GM21723 (cell line): ENCODE measurements around the gene GSDME.

Experiments
- ATAC-seq: cut with Tn5 transposase; IDR thresholded peaks from one replicate; pipeline ENCODE4 v1.9.1; 2021; ENCODE audit warnings: mild to moderate bottlenecking, moderate library complexity; ENCODE audit not compliant: unreplicated experiment

Gene GSDME

DNA sequence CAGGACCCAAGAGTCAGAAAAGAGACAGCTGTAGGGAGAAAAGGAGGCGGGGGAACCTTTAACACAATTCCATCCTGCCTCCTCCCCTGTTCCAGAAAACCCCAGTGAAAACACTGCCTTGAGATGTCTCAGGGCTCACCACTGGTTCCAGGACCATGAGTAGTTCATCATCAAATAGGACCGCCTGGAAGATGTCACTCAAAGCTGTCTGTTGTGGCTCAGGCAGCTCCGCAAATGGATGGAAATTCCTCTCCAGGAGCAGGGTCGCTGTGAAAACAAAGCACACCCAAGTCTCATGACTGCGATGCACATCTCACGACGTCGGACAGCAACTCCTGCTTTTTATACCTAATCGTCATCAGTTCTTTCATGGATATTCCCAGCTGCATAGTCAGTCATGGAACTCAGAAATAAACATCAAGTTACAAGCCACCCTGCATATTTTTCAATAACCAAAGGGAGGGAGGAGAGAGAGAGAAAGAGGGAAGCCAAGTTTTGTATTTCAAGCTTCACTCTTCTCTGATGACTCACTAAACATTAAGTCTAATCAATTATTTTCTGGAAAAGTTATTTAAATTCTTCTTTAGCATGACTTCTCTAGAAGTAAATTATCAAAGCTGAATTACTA lies 49.2 kb downstream of the GSDME start:
- no peak for ATAC-seq

DNA sequence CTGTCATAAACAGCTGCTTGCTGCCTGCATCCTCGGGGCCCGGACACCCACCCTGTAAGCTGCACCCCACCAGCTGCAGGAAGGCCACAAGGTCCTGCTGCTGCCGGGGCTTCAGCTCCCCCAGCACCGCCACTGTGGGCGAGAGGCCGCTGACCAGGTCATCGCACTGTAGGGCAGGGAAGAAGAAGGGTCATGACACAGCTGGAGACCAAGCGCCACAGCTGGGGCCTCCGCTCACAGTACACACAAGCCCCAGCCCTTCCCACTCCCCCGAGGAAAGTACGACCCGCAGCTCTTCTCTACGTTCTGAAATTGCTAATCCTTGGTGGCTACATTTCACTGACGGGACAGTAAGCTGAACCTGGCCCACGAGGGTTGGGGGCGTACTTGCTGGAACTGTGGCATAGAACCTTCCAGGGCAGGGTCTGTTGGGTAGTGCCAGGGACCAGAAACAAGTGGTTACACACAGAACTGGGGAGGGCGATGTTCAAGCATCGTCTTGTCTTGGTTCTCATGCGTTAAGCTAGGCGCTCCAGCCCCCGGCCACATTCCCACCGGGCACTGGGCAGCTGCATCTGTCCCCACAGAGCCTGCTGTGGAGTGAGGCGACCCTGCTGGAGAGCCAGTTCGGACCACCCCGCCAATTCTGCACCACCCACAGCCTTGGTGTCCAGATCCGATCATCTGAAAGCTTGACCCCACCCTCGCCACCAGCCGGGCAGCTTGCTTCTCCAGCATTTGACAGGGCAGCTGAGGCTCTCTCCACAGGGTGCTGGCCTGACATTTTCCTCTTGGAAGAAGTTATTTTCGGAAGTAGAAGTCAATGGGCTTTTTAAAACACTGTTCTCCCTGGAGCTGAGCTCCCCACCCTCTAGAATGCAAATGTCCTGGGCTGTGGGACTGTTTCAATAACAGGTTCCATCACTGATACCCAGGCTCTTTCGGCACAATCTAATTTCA lies 50.8 kb downstream of the GSDME start:
- no peak for ATAC-seq

DNA sequence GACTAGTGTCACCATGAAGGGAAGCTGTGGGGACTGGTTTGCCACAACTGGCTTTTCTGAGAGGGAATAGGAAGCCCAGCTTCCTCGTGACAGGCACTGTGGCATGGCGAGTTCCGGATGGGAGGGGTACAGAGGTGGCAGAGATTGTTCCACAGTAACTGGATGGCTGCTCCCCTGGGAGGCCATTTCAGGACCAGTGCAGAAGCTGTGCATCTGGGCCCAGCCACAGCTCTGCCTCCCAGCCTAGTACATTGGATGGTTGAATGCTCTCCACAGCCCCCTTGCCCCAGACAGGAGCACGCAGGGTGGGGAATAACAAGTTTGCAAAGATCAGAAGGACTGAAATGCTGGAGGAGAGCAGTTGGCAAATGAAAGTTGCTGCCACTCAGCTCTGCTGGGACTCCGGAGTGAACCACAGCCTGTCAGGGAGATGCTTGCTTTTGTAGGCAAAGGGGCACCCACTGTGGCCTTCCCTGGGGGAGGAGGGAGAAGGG lies 51.8 kb downstream of the GSDME start:
- no peak for ATAC-seq

DNA sequence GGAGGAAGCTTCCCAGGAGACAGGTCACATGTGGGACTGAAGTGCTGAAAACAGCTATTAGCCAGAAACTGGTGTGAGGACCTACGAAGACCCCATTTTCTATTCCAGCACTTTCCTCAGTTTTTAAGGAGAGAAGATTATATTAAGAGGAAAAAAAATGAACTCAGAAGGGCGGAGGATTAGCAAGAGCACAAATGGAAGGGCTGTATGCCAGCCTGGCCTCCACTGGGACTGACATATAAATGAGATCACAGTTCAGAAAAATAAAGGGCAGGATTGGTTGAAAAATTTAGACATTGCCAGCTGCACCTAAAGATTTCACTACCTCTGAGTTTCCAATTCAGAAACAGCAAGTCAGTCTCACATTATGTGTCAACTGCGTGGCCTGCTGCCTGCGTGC lies 53.0 kb downstream of the GSDME start:
- no peak for ATAC-seq

GRCh38 chr7:24703296-24703695 lies 54.0 kb downstream of the GSDME start:
- ATAC-seq = no peak

- no peak for ATAC-seq
Measured at GRCh38 chr7:24702755-24703154, 54.5 kb downstream of the GSDME start.

GRCh38 chr7:24701261-24702235 lies 55.7 kb downstream of the GSDME start:
- no peak for ATAC-seq

DNA sequence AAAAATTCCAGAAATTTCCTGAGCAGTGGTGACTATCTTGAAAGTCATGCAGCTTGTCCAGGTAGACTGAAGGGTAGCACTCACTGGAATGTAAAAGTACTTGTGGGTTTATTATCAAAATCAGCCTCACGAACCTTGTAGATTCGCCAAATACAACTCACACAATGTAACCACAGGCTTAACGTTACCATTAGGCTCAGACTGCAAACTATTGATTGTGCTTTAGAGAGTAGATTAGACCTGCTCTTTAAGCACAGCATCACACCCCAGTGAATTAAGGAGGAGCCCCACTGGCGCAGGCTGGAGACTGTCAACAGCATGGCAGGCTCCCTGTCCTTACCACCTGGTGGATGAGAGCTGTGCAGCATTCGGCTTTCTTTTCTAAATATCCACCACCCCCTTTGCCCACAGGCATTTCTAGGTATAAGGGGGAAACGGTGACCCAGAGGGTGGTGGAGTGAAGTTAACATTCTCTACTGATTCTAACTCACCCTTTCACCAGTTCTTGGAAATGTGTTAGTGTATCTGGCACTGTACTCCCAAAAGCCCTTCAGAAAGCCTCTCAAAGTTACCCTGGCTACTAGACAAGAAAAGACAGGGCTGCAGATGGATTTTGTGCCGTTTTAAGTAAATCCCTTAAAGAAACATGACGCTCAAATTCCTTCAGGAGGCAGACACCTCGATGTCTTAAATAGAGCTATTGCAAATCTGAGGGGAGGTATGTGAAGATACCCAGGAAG lies 56.6 kb downstream of the GSDME start:
- no peak for ATAC-seq

DNA sequence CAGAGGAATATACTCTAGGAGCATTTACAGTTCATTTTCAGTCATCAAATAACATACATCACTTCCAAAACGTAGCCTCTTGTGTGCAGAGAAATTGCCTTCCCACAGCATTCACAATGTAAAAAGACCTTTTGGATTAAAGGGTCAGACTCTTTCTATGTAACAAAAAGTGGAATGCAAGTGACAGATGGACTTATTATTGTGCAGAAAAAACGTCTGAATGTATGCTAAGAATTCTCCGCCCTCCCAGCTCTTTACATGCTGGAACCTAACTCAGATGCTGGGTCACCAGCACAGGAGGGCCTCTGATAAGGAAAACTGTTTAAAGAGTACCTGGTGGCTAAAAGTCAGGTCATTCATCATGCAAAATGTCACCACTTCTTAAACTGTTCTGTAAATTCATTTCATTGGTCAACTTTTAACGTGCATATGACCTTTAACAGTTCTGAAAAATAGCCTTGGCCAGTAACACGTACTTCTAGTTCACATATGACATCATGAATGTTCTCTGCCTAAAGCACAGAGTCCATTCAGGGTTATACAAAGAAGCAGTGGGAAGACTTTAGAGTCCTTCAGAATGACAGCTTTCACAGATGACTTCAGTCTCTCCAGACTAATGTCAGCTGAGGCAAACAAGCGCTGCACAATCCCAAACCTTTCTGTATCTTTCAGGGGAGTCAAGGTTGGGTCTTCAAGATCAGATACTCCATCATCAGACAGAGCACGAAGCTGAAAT lies 58.6 kb downstream of the GSDME start:
- ATAC-seq = no peak

- no peak for ATAC-seq
Measured at GRCh38 chr7:24697416-24697815, 59.8 kb downstream of the GSDME start.

- no peak for ATAC-seq
Measured at GRCh38 chr7:24692592-24692991, 64.7 kb downstream of the GSDME start.

DNA sequence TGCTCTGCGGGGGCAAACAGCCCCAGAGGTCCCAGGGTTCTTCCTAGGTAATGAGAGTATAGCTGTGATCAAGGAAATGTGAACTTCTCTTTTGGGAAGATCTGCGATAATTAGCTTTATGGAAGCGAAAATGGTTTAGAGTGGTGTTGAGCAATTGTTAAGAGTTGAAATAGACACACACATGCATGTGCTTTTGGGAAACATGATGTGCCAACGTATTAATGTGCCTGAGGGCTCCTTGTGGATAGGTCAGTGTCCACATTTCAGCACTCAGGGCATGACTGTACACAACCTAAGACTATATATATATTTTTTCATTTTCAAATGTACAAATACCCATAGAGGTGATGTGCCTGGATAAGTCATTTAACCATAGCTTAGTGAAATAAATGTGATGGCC lies 67.0 kb downstream of the GSDME start:
- no peak for ATAC-seq

DNA sequence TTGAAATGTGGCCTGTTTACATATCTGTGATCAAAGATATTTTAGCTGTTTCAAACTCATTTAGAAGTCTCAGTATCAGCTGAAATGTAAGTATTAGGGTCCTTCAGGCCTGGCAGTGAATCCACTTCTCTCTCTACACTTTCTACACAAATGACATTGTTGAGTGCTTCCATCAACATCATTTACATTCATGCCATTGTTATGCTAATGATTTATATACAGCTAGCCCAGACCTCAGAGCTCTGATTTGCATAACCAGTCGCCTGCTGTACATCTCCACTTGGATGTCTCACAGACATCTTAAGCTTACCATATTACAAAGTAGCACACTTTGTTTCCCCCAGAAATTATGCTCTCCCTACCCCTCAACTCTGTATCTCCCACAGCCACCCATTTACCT lies 71.6 kb downstream of the GSDME start:
- ATAC-seq = no peak

DNA sequence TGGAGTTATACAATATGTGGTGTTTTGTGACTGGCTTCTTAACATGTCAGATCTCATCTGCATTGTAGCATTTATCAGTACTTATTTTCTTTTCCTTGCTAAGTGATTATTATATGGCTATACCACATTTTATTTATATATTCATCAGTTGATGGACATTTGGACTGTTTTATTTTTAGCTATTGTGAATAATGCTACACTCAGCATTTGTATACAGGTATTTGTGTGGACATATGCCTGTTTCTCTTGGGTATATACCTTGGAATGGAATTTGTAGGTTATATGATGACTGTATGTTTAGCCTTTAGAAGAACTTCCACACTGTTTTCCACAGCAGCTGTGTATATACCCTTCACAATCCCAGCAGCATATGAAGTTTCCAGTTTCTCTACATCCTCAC lies 86.5 kb downstream of the GSDME start:
- no peak for ATAC-seq

- no peak for ATAC-seq
Measured at GRCh38 chr7:24669971-24670591, 87.2 kb downstream of the GSDME start.

DNA sequence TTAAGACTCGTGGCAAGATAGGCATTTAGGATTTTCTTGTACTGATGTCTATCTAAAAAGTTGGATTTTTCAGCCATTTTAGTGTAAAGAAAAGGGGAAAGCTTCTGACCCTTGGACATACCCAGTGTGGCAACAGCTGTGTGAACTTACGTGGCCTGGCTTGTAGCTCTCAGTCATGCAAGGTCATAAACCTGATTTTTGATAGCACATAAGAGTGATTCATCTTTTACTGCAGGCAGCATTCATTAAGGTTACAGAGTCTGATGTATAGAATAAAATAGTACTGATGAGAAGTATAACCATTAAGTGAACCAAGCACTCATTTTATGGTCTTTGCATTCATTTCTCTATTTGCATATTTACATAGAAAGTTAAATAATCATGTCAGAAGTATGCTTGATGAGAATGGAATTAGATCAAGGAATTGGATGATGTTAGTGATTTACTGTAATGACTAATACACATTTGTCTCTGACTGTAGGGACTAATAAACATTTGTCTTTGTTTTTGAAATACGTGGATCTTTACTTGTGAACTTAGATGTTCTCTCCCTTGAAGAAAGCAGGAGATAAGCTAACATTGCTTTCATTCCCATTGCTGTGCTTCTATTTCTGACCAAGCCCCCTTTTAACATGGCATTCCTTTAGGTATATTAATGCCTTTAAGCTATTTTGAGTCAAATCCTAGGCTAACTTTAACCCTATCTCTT lies 88.2 kb downstream of the GSDME start:
- no peak for ATAC-seq

DNA sequence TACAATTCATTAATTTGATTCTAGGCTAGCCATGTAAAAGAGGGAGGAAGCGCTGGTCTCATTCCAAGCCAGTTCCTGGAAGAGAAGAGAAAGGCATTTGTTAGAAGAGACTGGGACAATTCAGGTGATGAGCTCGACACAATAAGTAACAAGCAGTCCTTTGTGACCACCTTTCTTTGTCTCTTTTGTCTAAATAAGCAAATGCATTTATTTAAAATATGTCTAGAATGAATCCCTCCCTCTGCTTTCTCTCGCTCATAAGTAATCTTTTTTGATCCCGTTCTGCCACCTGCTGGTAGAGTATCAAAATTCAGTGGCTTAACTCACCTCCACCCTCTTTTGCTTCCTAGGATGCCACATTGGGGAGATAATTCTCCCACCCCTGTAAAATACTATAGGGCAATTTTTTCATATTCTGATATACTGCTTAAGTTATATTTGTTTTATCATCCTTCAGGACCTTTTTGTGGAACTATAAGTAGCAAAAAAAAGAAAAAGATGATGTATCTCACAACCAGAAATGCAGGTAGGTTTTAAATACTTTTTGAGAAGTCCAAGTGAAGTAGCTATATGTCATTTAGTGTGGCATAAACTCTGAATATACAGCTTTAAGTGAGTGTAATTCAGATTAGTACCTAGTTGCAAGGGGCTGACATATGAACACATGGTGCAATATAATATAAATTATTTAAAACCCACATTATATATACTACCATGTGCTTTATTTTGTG lies 91.5 kb downstream of the GSDME start:
- peak; percentile 72 for ATAC-seq

- no peak for ATAC-seq
Measured at GRCh38 chr7:24660546-24660945, 96.7 kb downstream of the GSDME start.
